Tibial nerve (tissue), 3 donors: ENCODE data around the gene OGFRL1.

Source experiments
- CTCF ChIP-seq, 5 experiments: fragments of 200-600 bp in 3 of 5; fragments of 450-650 bp in 2 of 5; sonication (generic) in 3 of 5; IDR thresholded peaks; one replicate each; pipeline ENCODE4 v1.5.1; 2016 to 2019; ENCODE audit warnings: antibody characterized with exemption in 5 of 5, mild to moderate bottlenecking in 3 of 5, moderate library complexity in 2 of 5
- POLR2A ChIP-seq, 2 donors: fragments of 450-650 bp; IDR thresholded peaks; one replicate each; pipeline ENCODE4 v1.6.1; 2017; ENCODE audit warnings: antibody characterized with exemption in 2 of 2, mild to moderate bottlenecking in 2 of 2, moderate library complexity in 2 of 2

- TF ChIP-seq CTCF (IDR thresholded peaks at IDR 0.05) (no peak), POLR2A (IDR thresholded peaks at IDR 0.05) (no peak)
Observed at GRCh38 chr6:71338540-71339316, 50.1 kb downstream of the OGFRL1 start.
